Gastrocnemius medialis (tissue), 4 donors: Measurements from ENCODE around the gene DLG1.

Source experiments
- CTCF ChIP-seq, 5 experiments: fragments of 450-650 bp in 3 of 5; fragments of 200-600 bp in 2 of 5; sonication (generic) in 2 of 5; IDR thresholded peaks in 4 of 5; conservative IDR thresholded peaks in 1 of 5; 1 replicate in 4 of 5; 2 replicates in 1 of 5; pipeline ENCODE4 v1.5.1; 2016 to 2019; ENCODE audit warnings: antibody characterized with exemption in 5 of 5, mild to moderate bottlenecking in 3 of 5, moderate library complexity in 3 of 5
- POLR2A ChIP-seq, 2 donors: fragments of 450-650 bp; IDR thresholded peaks; one replicate each; pipeline ENCODE4 v1.6.1; 2017; ENCODE audit warnings: antibody characterized with exemption in 2 of 2, mild to moderate bottlenecking in 2 of 2, moderate library complexity in 2 of 2

- TF ChIP-seq CTCF (IDR thresholded peaks at IDR 0.05 in 4 of 5, conservative IDR thresholded peaks at IDR 0.05 in 1 of 5) (no peak), POLR2A (IDR thresholded peaks at IDR 0.05) (no peak)
Observed at GRCh38 chr3:197050511-197050910, 247.9 kb downstream of the DLG1 start.
